ENCODE results near the gene OR9A2.

OR9A2 gene

GRCh38 chr7:143046426-143046851 lies 19.5 kb upstream of the OR9A2 start:
- TF ChIP-seq CTCF (conservative IDR thresholded peaks at IDR 0.05; ENCODE audit: low read depth): no peak
- CTCF ChIA-PET: interaction anchor here (1.1 kb wide), 1 partner anchor 169 kb away, joined by 3 read pairs; no protein-coding TSS in a partner anchor
- no peak overlapping the region for H3K27ac ChIP-seq
- no peak for DNase-seq (ENCODE audit: low spot score)
- POLR2A ChIA-PET (ENCODE audit: low non-redundant PET): no interaction called here

- H3K27ac ChIP-seq: no peak overlapping the region
- POLR2A ChIA-PET (ENCODE audit: low non-redundant PET): no interaction called here
- TF ChIP-seq CTCF (conservative IDR thresholded peaks at IDR 0.05; ENCODE audit: low read depth): no peak
- CTCF ChIA-PET: no interaction called here
- DNase-seq (ENCODE audit: low spot score): no peak
These were observed 16.5 kb upstream of the OR9A2 start for GRCh38 chr7:143043391-143043790.

GRCh38 chr7:143042790-143043271 lies 15.9 kb upstream of the OR9A2 start:
- ChIA-PET POLR2A (ENCODE audit: low non-redundant PET) (no interaction called here), CTCF (no interaction called here)
- DNase-seq (ENCODE audit: low spot score): no peak
- H3K27ac ChIP-seq: no peak overlapping the region
- TF ChIP-seq CTCF (conservative IDR thresholded peaks at IDR 0.05; ENCODE audit: low read depth): no peak

- CTCF ChIA-PET: no interaction called here
- no peak overlapping the region for H3K27ac ChIP-seq
- POLR2A ChIA-PET (ENCODE audit: low non-redundant PET): no interaction called here
These were observed 15.3 kb upstream of the OR9A2 start for GRCh38 chr7:143042159-143042789.

GRCh38 chr7:143041346-143041745 lies 14.4 kb upstream of the OR9A2 start:
- no peak for TF ChIP-seq CTCF (conservative IDR thresholded peaks at IDR 0.05; ENCODE audit: low read depth)
- H3K27ac ChIP-seq: no peak overlapping the region
- no peak for DNase-seq (ENCODE audit: low spot score)
- ChIA-PET POLR2A (ENCODE audit: low non-redundant PET) (no interaction called here), CTCF (no interaction called here)

More at GRCh38 chr7:143042159-143042789, 15.3 kb upstream of the OR9A2 start:
- no peak for TF ChIP-seq CTCF (conservative IDR thresholded peaks at IDR 0.05; ENCODE audit: low read depth)
- no peak for DNase-seq (ENCODE audit: low spot score)

GRCh38 chr7:143040209-143040715 lies 13.3 kb upstream of the OR9A2 start:
- no peak for DNase-seq (ENCODE audit: low spot score)
- ChIA-PET CTCF (no interaction called here), POLR2A (ENCODE audit: low non-redundant PET) (no interaction called here)
- no peak for TF ChIP-seq CTCF (conservative IDR thresholded peaks at IDR 0.05; ENCODE audit: low read depth)
- no peak overlapping the region for H3K27ac ChIP-seq

Data from RWPE1 (cell line).